ENCODE data around the gene CUTC.

DNA sequence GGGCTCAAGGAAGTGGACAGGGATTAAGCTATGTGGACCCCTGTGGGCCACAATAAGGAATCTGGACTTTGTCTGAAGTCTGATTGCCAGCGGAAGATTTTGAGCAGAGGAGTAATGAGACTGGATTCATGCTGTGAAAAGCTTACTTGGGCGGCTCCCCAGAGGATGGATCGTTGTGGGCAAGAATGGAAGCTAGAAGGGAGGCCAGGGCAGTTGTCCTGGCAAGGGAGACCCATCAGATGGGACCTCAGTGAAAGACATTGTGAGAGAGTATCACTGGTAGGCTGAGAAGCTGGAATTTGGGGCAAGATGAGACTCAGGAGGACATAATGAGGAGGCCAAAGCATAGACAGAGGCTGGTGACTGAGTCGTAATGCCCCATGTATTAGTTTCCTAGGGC, 66.0 kb downstream of the CUTC start:
- no peak for TF ChIP-seq POLR2A (IDR thresholded peaks at IDR 0.05)
- TF ChIP-seq, protein P1, sequence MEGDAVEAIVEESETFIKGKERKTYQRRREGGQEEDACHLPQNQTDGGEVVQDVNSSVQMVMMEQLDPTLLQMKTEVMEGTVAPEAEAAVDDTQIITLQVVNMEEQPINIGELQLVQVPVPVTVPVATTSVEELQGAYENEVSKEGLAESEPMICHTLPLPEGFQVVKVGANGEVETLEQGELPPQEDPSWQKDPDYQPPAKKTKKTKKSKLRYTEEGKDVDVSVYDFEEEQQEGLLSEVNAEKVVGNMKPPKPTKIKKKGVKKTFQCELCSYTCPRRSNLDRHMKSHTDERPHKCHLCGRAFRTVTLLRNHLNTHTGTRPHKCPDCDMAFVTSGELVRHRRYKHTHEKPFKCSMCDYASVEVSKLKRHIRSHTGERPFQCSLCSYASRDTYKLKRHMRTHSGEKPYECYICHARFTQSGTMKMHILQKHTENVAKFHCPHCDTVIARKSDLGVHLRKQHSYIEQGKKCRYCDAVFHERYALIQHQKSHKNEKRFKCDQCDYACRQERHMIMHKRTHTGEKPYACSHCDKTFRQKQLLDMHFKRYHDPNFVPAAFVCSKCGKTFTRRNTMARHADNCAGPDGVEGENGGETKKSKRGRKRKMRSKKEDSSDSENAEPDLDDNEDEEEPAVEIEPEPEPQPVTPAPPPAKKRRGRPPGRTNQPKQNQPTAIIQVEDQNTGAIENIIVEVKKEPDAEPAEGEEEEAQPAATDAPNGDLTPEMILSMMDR (IDR thresholded peaks at IDR 0.05): no peak

All from Peyer's patch (tissue), 4 donors.